GM18505 (cell line): ENCODE data around the gene DEPDC5.
"Not testable (repeated sequence)": the region's sequence is repeated elsewhere in the genome, so short reads cannot be mapped to it uniquely, and the experiment has no call there.

Source experiments
- ATAC-seq: cut with Tn5 transposase; IDR thresholded peaks from one replicate; pipeline ENCODE4 v1.9.1; 2021; ENCODE audit not compliant: unreplicated experiment
- POLR2A ChIP-seq: IDR thresholded peaks from 4 replicates; pipeline ENCODE4 v1.6.1; 2011; ENCODE audit warnings: borderline replicate concordance; ENCODE audit not compliant: insufficient read depth, insufficient read length; ENCODE audit errors: extremely low read depth

DEPDC5 gene

GRCh38 chr22:31737932-31738331 is 15.9 kb upstream of the DEPDC5 start:
- no peak for ATAC-seq
- TF ChIP-seq POLR2A: no peak

GRCh38 chr22:31738566-31738965 is 15.3 kb upstream of the DEPDC5 start:
- no peak for TF ChIP-seq POLR2A
- no peak for ATAC-seq

- ATAC-seq: no peak
- no peak for TF ChIP-seq POLR2A
Observed at GRCh38 chr22:31739795-31740201, 14.0 kb upstream of the DEPDC5 start.

GRCh38 chr22:31740314-31740713 is 13.5 kb upstream of the DEPDC5 start:
- not testable (repeated sequence) for ATAC-seq

- ATAC-seq: no peak
- TF ChIP-seq POLR2A: no peak
Observed at GRCh38 chr22:31742115-31742514, 11.7 kb upstream of the DEPDC5 start.

- no peak for TF ChIP-seq POLR2A
- no peak for ATAC-seq
Observed at GRCh38 chr22:31742682-31743081, 11.1 kb upstream of the DEPDC5 start.

GRCh38 chr22:31743871-31744270 is 9.9 kb upstream of the DEPDC5 start:
- no peak for TF ChIP-seq POLR2A
- no peak for ATAC-seq

- TF ChIP-seq POLR2A: no peak
- ATAC-seq: no peak
Observed at GRCh38 chr22:31747441-31747840, 6.4 kb upstream of the DEPDC5 start.

GRCh38 chr22:31748490-31748889 is 5.3 kb upstream of the DEPDC5 start:
- TF ChIP-seq POLR2A: no peak
- no peak for ATAC-seq

GRCh38 chr22:31749636-31750364 is 4.0 kb upstream of the DEPDC5 start, which contains the start of gene PRR14L:
Gene PRR14L, minus strand, starts transcription at chr22:31750132. Its CDS starts 11,272 bp downstream, at chr22:31738860.
- ATAC-seq: peak; percentile 52
- TF ChIP-seq POLR2A: peak; percentile 95

- no peak for TF ChIP-seq POLR2A
- ATAC-seq: no peak
Observed at GRCh38 chr22:31750365-31751284, 3.2 kb upstream of the DEPDC5 start.

- TF ChIP-seq POLR2A: no peak
- no peak for ATAC-seq
Observed at GRCh38 chr22:31752096-31752847, 1.5 kb upstream of the DEPDC5 start.

GRCh38 chr22:31753005-31753633 is 700 bp upstream of the DEPDC5 start:
- TF ChIP-seq POLR2A: no peak
- peak; percentile 7 for ATAC-seq
